HepG2 (cell line): Measurements from ENCODE around the gene ANKRD37. TPM values are rescaled to one million over a fixed set of nuclear protein-coding genes. Genes with fewer than 3 reads are reported as not detected.

Experiments used
- AGO2 ChIP-seq: fragments of 200-400 bp; formaldehyde crosslinking; optimal IDR thresholded peaks from 2 replicates; pipeline ENCODE3; 2017; ENCODE audit warnings: mild to moderate bottlenecking, low read depth, low read length, moderate library complexity
- ATF2 ChIP-seq: sonication (generic); formaldehyde crosslinking; IDR thresholded peaks from 2 replicates; pipeline ENCODE4 v1.4.0; 2020; ENCODE audit warnings: missing genetic modification reagents
- CBX5 ChIP-seq: sonication (generic); formaldehyde crosslinking; IDR thresholded peaks from 2 replicates; pipeline ENCODE4 v1.4.0; 2020; ENCODE audit warnings: missing genetic modification reagents, borderline replicate concordance
- ERF ChIP-seq: IDR thresholded peaks from 2 replicates; pipeline ENCODE4 v1.6.1; 2018; ENCODE audit warnings: missing biosample characterization, missing genetic modification reagents
- HMGA1 ChIP-seq: sonication (generic); formaldehyde crosslinking; conservative IDR thresholded peaks from 2 replicates; pipeline ENCODE4 v1.4.0; 2020; ENCODE audit warnings: missing genetic modification reagents
- ISL2 ChIP-seq: sonication (generic); formaldehyde crosslinking; IDR thresholded peaks from 2 replicates; pipeline ENCODE4 v1.5.0; 2020; ENCODE audit warnings: missing genetic modification reagents
- ISX ChIP-seq: sonication (generic); formaldehyde crosslinking; conservative IDR thresholded peaks from 2 replicates; pipeline ENCODE4 v1.5.0; 2020; ENCODE audit warnings: missing genetic modification reagents
- MEF2D ChIP-seq: sonication (generic); formaldehyde crosslinking; IDR thresholded peaks from 2 replicates; pipeline ENCODE4 v1.5.1; 2020; ENCODE audit warnings: mild to moderate bottlenecking, missing genetic modification reagents
- REXO4 ChIP-seq: sonication (generic); formaldehyde crosslinking; IDR thresholded peaks from 2 replicates; pipeline ENCODE4 v1.8.0; 2022; ENCODE audit warnings: missing genetic modification reagents, mild to moderate bottlenecking, borderline replicate concordance
- SATB2 ChIP-seq: sonication (generic); formaldehyde crosslinking; IDR thresholded peaks from 2 replicates; pipeline ENCODE4 v1.5.0; 2020; ENCODE audit warnings: missing genetic modification reagents
- SOX5 ChIP-seq: IDR thresholded peaks from 2 replicates; pipeline ENCODE4 v1.6.1; 2016; ENCODE audit warnings: borderline replicate concordance
- YEATS2 ChIP-seq: sonication (generic); formaldehyde crosslinking; IDR thresholded peaks from 2 replicates; pipeline ENCODE4 v1.4.0; 2020; ENCODE audit warnings: missing genetic modification reagents, borderline replicate concordance
- ZBTB20 ChIP-seq: sonication (generic); formaldehyde crosslinking; IDR thresholded peaks from 2 replicates; pipeline ENCODE4 v1.8.1; 2023; ENCODE audit warnings: missing genetic modification reagents, low read depth, mild to moderate bottlenecking, borderline replicate concordance
- ZBTB3 ChIP-seq: sonication (generic); formaldehyde crosslinking; IDR thresholded peaks from 2 replicates; pipeline ENCODE4 v1.4.0; 2020; ENCODE audit warnings: low read depth, mild to moderate bottlenecking, moderate library complexity, missing genetic modification reagents, borderline replicate concordance
- ZNF136 ChIP-seq: sonication (generic); formaldehyde crosslinking; IDR thresholded peaks from 2 replicates; pipeline ENCODE4 v1.8.1; 2022; ENCODE audit warnings: low read depth, mild to moderate bottlenecking, moderate library complexity, missing genetic modification reagents
- ZNF264 ChIP-seq: sonication (generic); formaldehyde crosslinking; IDR thresholded peaks from 2 replicates; pipeline ENCODE4 v1.4.0; 2020; ENCODE audit warnings: missing genetic modification reagents
- ZNF275 ChIP-seq: sonication (generic); formaldehyde crosslinking; IDR thresholded peaks from 2 replicates; pipeline ENCODE4 v1.8.0; 2022; ENCODE audit warnings: missing genetic modification reagents, mild to moderate bottlenecking, inconsistent platforms, borderline replicate concordance
- polyA plus RNA-seq, 8 experiments: library from polyadenylated mRNA; depleted of rRNA in 3 of 8; stranded (reverse) in 7 of 8; unstranded in 1 of 8; fragments of >200 nt; fragmentation: Illumina TruSeq in 4 of 8; extraction: Trizol in 4 of 8; gene quantifications; 2 replicates each; pipeline versions ENCODE4 v1.2.1 to v1.2.3, GENCODE V29; 2011 to 2016; ENCODE audit warnings: low read depth in 4 of 8, missing spikeins in 1 of 8, mixed read lengths in 1 of 8; ENCODE audit not compliant: insufficient read depth in 1 of 8
- total RNA-seq, 5 experiments: library from RNA; depleted of rRNA; stranded (reverse); fragments of >200 nt; fragmentation: Illumina TruSeq; extraction: Trizol; gene quantifications; 2 replicates each; pipeline ENCODE4 v1.2.3, GENCODE V29; 2016; ENCODE audit warnings: low read depth in 1 of 5
- TF ChIP-seq, protein P1 (sequence below): sonication (generic); formaldehyde crosslinking; IDR thresholded peaks from 2 replicates; pipeline ENCODE4; 2020; ENCODE audit warnings: missing genetic modification reagents, mild to moderate bottlenecking, borderline replicate concordance
- TF ChIP-seq, protein P2 (sequence below): sonication (generic); formaldehyde crosslinking; IDR thresholded peaks from 2 replicates; pipeline ENCODE4 v1.4.0; 2020; ENCODE audit warnings: missing genetic modification reagents
- TF ChIP-seq, protein P3 (sequence below): sonication (generic); formaldehyde crosslinking; IDR thresholded peaks from 2 replicates; pipeline ENCODE4 v1.8.1; 2023; ENCODE audit warnings: mild to moderate bottlenecking, moderate library complexity, missing genetic modification reagents

Gene ANKRD37
- total and polyA plus RNA-seq, 2 of the 13 experiments (the other 11 are each of a cell fraction or from before 2014, with no cell fraction given): 2.2 to 51.4 TPM

DNA sequence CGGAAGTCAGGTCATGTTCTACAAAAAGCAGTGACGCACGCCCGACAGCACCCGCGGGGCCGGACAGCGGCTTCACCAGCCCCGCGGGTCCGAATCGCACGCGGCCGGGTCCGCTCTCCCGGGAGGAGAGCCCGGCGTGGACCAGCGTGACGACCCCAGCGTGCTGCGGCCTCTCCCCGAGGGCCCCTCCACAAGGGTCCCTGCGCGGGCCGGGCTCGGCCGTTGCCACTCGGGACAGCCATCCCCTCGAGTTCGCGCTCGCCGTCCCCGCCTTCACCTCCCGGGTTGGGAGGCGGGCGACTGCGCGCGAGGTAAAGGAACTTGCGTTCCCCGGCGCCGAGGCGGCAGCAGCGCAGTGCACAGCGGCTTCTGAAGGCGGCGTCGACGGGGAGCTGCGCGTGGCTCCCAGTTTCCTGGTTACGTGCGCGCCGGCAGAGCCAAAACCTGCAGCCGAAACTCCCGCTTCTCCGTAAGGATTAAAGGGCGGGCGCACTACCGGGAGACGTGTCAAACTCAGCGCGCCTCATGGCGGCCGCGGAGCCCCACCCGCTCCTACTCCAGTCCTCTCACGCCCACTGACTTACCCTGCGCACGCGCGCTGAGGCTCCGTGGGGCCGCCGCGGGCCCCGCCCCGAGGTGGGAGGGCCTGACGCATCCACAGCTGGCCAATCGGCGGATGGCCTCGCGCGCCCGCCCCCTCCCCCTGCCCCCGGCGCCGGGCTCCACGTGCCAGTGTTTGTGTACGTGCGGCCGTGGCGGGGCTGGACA is 501 bp upstream of the ANKRD37 start (continued):
- TF ChIP-seq, protein P1, sequence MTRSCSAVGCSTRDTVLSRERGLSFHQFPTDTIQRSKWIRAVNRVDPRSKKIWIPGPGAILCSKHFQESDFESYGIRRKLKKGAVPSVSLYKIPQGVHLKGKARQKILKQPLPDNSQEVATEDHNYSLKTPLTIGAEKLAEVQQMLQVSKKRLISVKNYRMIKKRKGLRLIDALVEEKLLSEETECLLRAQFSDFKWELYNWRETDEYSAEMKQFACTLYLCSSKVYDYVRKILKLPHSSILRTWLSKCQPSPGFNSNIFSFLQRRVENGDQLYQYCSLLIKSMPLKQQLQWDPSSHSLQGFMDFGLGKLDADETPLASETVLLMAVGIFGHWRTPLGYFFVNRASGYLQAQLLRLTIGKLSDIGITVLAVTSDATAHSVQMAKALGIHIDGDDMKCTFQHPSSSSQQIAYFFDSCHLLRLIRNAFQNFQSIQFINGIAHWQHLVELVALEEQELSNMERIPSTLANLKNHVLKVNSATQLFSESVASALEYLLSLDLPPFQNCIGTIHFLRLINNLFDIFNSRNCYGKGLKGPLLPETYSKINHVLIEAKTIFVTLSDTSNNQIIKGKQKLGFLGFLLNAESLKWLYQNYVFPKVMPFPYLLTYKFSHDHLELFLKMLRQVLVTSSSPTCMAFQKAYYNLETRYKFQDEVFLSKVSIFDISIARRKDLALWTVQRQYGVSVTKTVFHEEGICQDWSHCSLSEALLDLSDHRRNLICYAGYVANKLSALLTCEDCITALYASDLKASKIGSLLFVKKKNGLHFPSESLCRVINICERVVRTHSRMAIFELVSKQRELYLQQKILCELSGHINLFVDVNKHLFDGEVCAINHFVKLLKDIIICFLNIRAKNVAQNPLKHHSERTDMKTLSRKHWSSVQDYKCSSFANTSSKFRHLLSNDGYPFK (CRISPR knock-in tag): peak; percentile 85
- peak; percentile 57; the same call in 1 of the 2 replicates for TF ChIP-seq SOX5 (CRISPR knock-in tag)
- TF ChIP-seq ISL2 (CRISPR knock-in tag): peak; percentile 85
- TF ChIP-seq YEATS2 (CRISPR knock-in tag): peak; percentile 77; the same call in 1 of the 2 replicates
- TF ChIP-seq ISX (CRISPR knock-in tag): no peak; the same call in 1 of the 2 replicates
- TF ChIP-seq ZNF275 (CRISPR knock-in tag): peak; percentile 91; the same call in 1 of the 2 replicates
- peak; percentile 96 for TF ChIP-seq ZBTB20 (CRISPR knock-in tag)
- peak; percentile 33; the same call in 1 of the 2 replicates for TF ChIP-seq CBX5 (CRISPR knock-in tag)
- peak; percentile 57; the same call in 1 of the 2 replicates for TF ChIP-seq ATF2 (CRISPR knock-in tag)
- TF ChIP-seq, protein P2, sequence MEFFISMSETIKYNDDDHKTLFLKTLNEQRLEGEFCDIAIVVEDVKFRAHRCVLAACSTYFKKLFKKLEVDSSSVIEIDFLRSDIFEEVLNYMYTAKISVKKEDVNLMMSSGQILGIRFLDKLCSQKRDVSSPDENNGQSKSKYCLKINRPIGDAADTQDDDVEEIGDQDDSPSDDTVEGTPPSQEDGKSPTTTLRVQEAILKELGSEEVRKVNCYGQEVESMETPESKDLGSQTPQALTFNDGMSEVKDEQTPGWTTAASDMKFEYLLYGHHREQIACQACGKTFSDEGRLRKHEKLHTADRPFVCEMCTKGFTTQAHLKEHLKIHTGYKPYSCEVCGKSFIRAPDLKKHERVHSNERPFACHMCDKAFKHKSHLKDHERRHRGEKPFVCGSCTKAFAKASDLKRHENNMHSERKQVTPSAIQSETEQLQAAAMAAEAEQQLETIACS (CRISPR knock-in tag): peak; percentile 70
- TF ChIP-seq MEF2D (CRISPR knock-in tag): peak; percentile 69; the same call in 1 of the 2 replicates
- peak; percentile 85 for TF ChIP-seq ZNF136
- 0 out of 2 replicates have a peak, but pooled peaks have one; percentile 79 for TF ChIP-seq ZBTB3 (CRISPR knock-in tag)
- TF ChIP-seq REXO4 (CRISPR knock-in tag): peak; percentile 99
- TF ChIP-seq SATB2 (CRISPR knock-in tag): peak; percentile 45; the same call in 1 of the 2 replicates
- TF ChIP-seq AGO2: peak; percentile 97
- TF ChIP-seq HMGA1: no peak
- TF ChIP-seq, protein P3, sequence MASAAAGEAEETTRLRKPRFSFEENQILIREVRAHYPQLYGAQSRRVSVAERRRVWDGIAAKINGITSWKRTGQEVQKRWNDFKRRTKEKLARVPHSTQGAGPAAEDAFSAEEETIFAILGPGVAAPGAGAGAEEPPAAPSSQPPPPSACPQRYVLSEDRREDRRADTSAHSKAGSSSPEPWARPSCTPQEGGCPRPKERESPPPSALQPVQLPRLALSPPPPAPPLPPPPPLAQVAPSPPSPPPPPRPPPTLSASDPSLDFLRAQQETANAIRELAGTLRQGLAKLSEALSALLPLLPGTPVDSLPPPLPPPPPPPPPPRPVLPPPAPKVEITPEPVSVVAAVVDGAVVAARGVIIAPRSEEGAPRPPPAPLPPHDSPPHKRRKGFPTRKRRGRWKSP (CRISPR knock-in tag): no peak; the same call in 1 of the 2 replicates
- TF ChIP-seq ERF (CRISPR knock-in tag): peak; percentile 97
- TF ChIP-seq ZNF264 (CRISPR knock-in tag): peak; percentile 85
